Measurements from ENCODE around the gene MMP1. TPM values are rescaled to one million over a fixed set of nuclear protein-coding genes. Genes with fewer than 3 reads are reported as not detected.

MMP1 gene
- total RNA-seq, 1 donor from 2014 or later, result not detected

GRCh38 chr11:102830001-102830727 is 32.2 kb upstream of the MMP1 start:
- no peaks in the 10 kb centered on the region for H3K4me1 Mint-ChIP-seq (ENCODE audit: low read depth)
- peaks cover 23% of the 10 kb centered on the region for H3K27me3 Mint-ChIP-seq (ENCODE audit: low read depth)
- no peaks in the 10 kb centered on the region for H3K9me3 Mint-ChIP-seq
- H3K36me3 Mint-ChIP-seq (ENCODE audit: low read depth), result no peaks in the 10 kb centered on the region
- H3K4me3 Mint-ChIP-seq (ENCODE audit: low read depth), result no peak overlapping the region
- DNase-seq (ENCODE audit: low spot score), result no peak
- intact Hi-C loops (cut with micrococcal nuclease), result no loop called here
- no peak overlapping the region for H3K27ac Mint-ChIP-seq

- DNase-seq (ENCODE audit: low spot score), result no peak
- intact Hi-C loops (cut with micrococcal nuclease), result no loop called here
- H3K4me3 Mint-ChIP-seq (ENCODE audit: low read depth), result no peak overlapping the region
- no peaks in the 10 kb centered on the region for H3K9me3 Mint-ChIP-seq
- no peaks in the 10 kb centered on the region for H3K4me1 Mint-ChIP-seq (ENCODE audit: low read depth)
- no peak overlapping the region for H3K27ac Mint-ChIP-seq
- H3K36me3 Mint-ChIP-seq (ENCODE audit: low read depth), result no peaks in the 10 kb centered on the region
- H3K27me3 Mint-ChIP-seq (ENCODE audit: low read depth), result peaks cover 23% of the 10 kb centered on the region
Measured at GRCh38 chr11:102829316-102830000, 31.5 kb upstream of the MMP1 start.

GRCh38 chr11:102824556-102824955 is 26.6 kb upstream of the MMP1 start:
- Mint-ChIP-seq H3K27me3 (ENCODE audit: low read depth) (peaks cover 1% of the 10 kb centered on the region), H3K4me3 (ENCODE audit: low read depth) (no peak overlapping the region), H3K9me3 (no peaks in the 10 kb centered on the region), H3K36me3 (ENCODE audit: low read depth) (no peaks in the 10 kb centered on the region), H3K4me1 (ENCODE audit: low read depth) (no peaks in the 10 kb centered on the region), H3K27ac (no peak overlapping the region)
- intact Hi-C loops (cut with micrococcal nuclease), result no loop called here
- DNase-seq (ENCODE audit: low spot score), result no peak

GRCh38 chr11:102819491-102819890 is 21.5 kb upstream of the MMP1 start:
- intact Hi-C loops (cut with micrococcal nuclease), result no loop called here
- Mint-ChIP-seq H3K4me1 (ENCODE audit: low read depth) (no peaks in the 10 kb centered on the region), H3K4me3 (ENCODE audit: low read depth) (no peak overlapping the region), H3K36me3 (ENCODE audit: low read depth) (no peaks in the 10 kb centered on the region), H3K27ac (no peak overlapping the region), H3K9me3 (peaks cover 5% of the 10 kb centered on the region), H3K27me3 (ENCODE audit: low read depth) (no peaks in the 10 kb centered on the region)
- DNase-seq (ENCODE audit: low spot score), result no peak

GRCh38 chr11:102813484-102813883 is 15.5 kb upstream of the MMP1 start:
- no peak overlapping the region for H3K27ac Mint-ChIP-seq
- DNase-seq (ENCODE audit: low spot score), result no peak
- no peaks in the 10 kb centered on the region for H3K27me3 Mint-ChIP-seq (ENCODE audit: low read depth)
- no peaks in the 10 kb centered on the region for H3K4me1 Mint-ChIP-seq (ENCODE audit: low read depth)
- no peaks in the 10 kb centered on the region for H3K36me3 Mint-ChIP-seq (ENCODE audit: low read depth)
- intact Hi-C loops (cut with micrococcal nuclease), result no loop called here
- H3K9me3 Mint-ChIP-seq, result peaks cover 5% of the 10 kb centered on the region
- H3K4me3 Mint-ChIP-seq (ENCODE audit: low read depth), result no peak overlapping the region

GRCh38 chr11:102812188-102812587 is 14.2 kb upstream of the MMP1 start:
- no peaks in the 10 kb centered on the region for H3K36me3 Mint-ChIP-seq (ENCODE audit: low read depth)
- no peak overlapping the region for H3K4me3 Mint-ChIP-seq (ENCODE audit: low read depth)
- DNase-seq (ENCODE audit: low spot score), result no peak
- peaks cover 5% of the 10 kb centered on the region for H3K9me3 Mint-ChIP-seq
- H3K4me1 Mint-ChIP-seq (ENCODE audit: low read depth), result no peaks in the 10 kb centered on the region
- H3K27me3 Mint-ChIP-seq (ENCODE audit: low read depth), result no peaks in the 10 kb centered on the region
- intact Hi-C loops (cut with micrococcal nuclease), result no loop called here
- no peak overlapping the region for H3K27ac Mint-ChIP-seq

GRCh38 chr11:102810950-102811660 is 13.1 kb upstream of the MMP1 start:
- intact Hi-C loops (cut with micrococcal nuclease), result no loop called here
- Mint-ChIP-seq H3K4me3 (ENCODE audit: low read depth) (no peak overlapping the region), H3K4me1 (ENCODE audit: low read depth) (no peaks in the 10 kb centered on the region), H3K27ac (no peak overlapping the region), H3K36me3 (ENCODE audit: low read depth) (no peaks in the 10 kb centered on the region), H3K27me3 (ENCODE audit: low read depth) (no peaks in the 10 kb centered on the region), H3K9me3 (no peaks in the 10 kb centered on the region)
- DNase-seq (ENCODE audit: low spot score), result no peak

- intact Hi-C loops (cut with micrococcal nuclease), result no loop called here
- no peaks in the 10 kb centered on the region for H3K9me3 Mint-ChIP-seq
- no peaks in the 10 kb centered on the region for H3K27me3 Mint-ChIP-seq (ENCODE audit: low read depth)
- H3K27ac Mint-ChIP-seq, result no peak overlapping the region
- H3K36me3 Mint-ChIP-seq (ENCODE audit: low read depth), result no peaks in the 10 kb centered on the region
- DNase-seq (ENCODE audit: low spot score), result no peak
- no peaks in the 10 kb centered on the region for H3K4me1 Mint-ChIP-seq (ENCODE audit: low read depth)
- H3K4me3 Mint-ChIP-seq (ENCODE audit: low read depth), result no peak overlapping the region
Measured at GRCh38 chr11:102809971-102810370, 12.0 kb upstream of the MMP1 start.

- Mint-ChIP-seq H3K36me3 (ENCODE audit: low read depth) (no peaks in the 10 kb centered on the region), H3K27ac (no peak overlapping the region), H3K9me3 (no peaks in the 10 kb centered on the region), H3K4me3 (ENCODE audit: low read depth) (no peak overlapping the region), H3K27me3 (ENCODE audit: low read depth) (no peaks in the 10 kb centered on the region), H3K4me1 (ENCODE audit: low read depth) (no peaks in the 10 kb centered on the region)
- intact Hi-C loops (cut with micrococcal nuclease), result no loop called here
- no peak for DNase-seq (ENCODE audit: low spot score)
Measured at GRCh38 chr11:102807921-102808320, 10.0 kb upstream of the MMP1 start.

- Mint-ChIP-seq H3K9me3 (no peaks in the 10 kb centered on the region), H3K27me3 (ENCODE audit: low read depth) (no peaks in the 10 kb centered on the region), H3K4me3 (ENCODE audit: low read depth) (no peak overlapping the region), H3K27ac (no peak overlapping the region), H3K4me1 (ENCODE audit: low read depth) (no peaks in the 10 kb centered on the region), H3K36me3 (ENCODE audit: low read depth) (no peaks in the 10 kb centered on the region)
- intact Hi-C loops (cut with micrococcal nuclease), result no loop called here
- no peak for DNase-seq (ENCODE audit: low spot score)
Measured at GRCh38 chr11:102806296-102806695, 8.3 kb upstream of the MMP1 start.

- no peaks in the 10 kb centered on the region for H3K27me3 Mint-ChIP-seq (ENCODE audit: low read depth)
- H3K4me1 Mint-ChIP-seq (ENCODE audit: low read depth), result no peaks in the 10 kb centered on the region
- intact Hi-C loops (cut with micrococcal nuclease), result no loop called here
- DNase-seq (ENCODE audit: low spot score), result no peak
- no peaks in the 10 kb centered on the region for H3K36me3 Mint-ChIP-seq (ENCODE audit: low read depth)
- no peak overlapping the region for H3K27ac Mint-ChIP-seq
- H3K4me3 Mint-ChIP-seq (ENCODE audit: low read depth), result no peak overlapping the region
- no peaks in the 10 kb centered on the region for H3K9me3 Mint-ChIP-seq
Measured at GRCh38 chr11:102802341-102802740, 4.4 kb upstream of the MMP1 start.

GRCh38 chr11:102800767-102801166 is 2.8 kb upstream of the MMP1 start:
- Mint-ChIP-seq H3K4me3 (ENCODE audit: low read depth) (no peak overlapping the region), H3K27ac (no peak overlapping the region), H3K36me3 (ENCODE audit: low read depth) (no peaks in the 10 kb centered on the region), H3K9me3 (no peaks in the 10 kb centered on the region), H3K27me3 (ENCODE audit: low read depth) (no peaks in the 10 kb centered on the region), H3K4me1 (ENCODE audit: low read depth) (no peaks in the 10 kb centered on the region)
- DNase-seq (ENCODE audit: low spot score), result no peak
- intact Hi-C loops (cut with micrococcal nuclease), result no loop called here

GRCh38 chr11:102799681-102800340 is 1.9 kb upstream of the MMP1 start:
- H3K27ac Mint-ChIP-seq, result no peak overlapping the region
- no peaks in the 10 kb centered on the region for H3K36me3 Mint-ChIP-seq (ENCODE audit: low read depth)
- intact Hi-C loops (cut with micrococcal nuclease), result no loop called here

More at GRCh38 chr11:102799681-102800340, 1.9 kb upstream of the MMP1 start:
- H3K9me3 Mint-ChIP-seq, result no peaks in the 10 kb centered on the region
- no peak for DNase-seq (ENCODE audit: low spot score)
- H3K4me1 Mint-ChIP-seq (ENCODE audit: low read depth), result no peaks in the 10 kb centered on the region
- no peak overlapping the region for H3K4me3 Mint-ChIP-seq (ENCODE audit: low read depth)
- no peaks in the 10 kb centered on the region for H3K27me3 Mint-ChIP-seq (ENCODE audit: low read depth)
